ENCODE results near the gene TEKT3.
A peak's percentile ranks its signal among the peaks of the same experiment; 100 is the strongest.

TEKT3 gene

GRCh38 chr17:15381707-15382106, 40.3 kb upstream of the TEKT3 start:
- H3K4me3 ChIP-seq (replicated peaks; ENCODE audit: low read depth, low read length): no peak overlapping the region
- TF ChIP-seq CTCF (IDR thresholded peaks at IDR 0.05; ENCODE audit: low read length, missing control alignments): no peak
- no peak for DNase-seq (ENCODE audit: low read depth)

- no peak for DNase-seq (ENCODE audit: low read depth)
- no peak overlapping the region for H3K4me3 ChIP-seq (replicated peaks; ENCODE audit: low read depth, low read length)
- TF ChIP-seq CTCF (IDR thresholded peaks at IDR 0.05; ENCODE audit: low read length, missing control alignments): no peak
These were observed 39.0 kb upstream of the TEKT3 start for GRCh38 chr17:15380446-15380845.

GRCh38 chr17:15379659-15380058, 38.3 kb upstream of the TEKT3 start:
- no peak overlapping the region for H3K4me3 ChIP-seq (replicated peaks; ENCODE audit: low read depth, low read length)
- DNase-seq (ENCODE audit: low read depth): no peak
- no peak for TF ChIP-seq CTCF (IDR thresholded peaks at IDR 0.05; ENCODE audit: low read length, missing control alignments)

GRCh38 chr17:15378243-15378642, 36.8 kb upstream of the TEKT3 start:
- no peak overlapping the region for H3K4me3 ChIP-seq (replicated peaks; ENCODE audit: low read depth, low read length)
- no peak for DNase-seq (ENCODE audit: low read depth)
- no peak for TF ChIP-seq CTCF (IDR thresholded peaks at IDR 0.05; ENCODE audit: low read length, missing control alignments)

- no peak for TF ChIP-seq CTCF (IDR thresholded peaks at IDR 0.05; ENCODE audit: low read length, missing control alignments)
- peak; percentile 71 for DNase-seq (ENCODE audit: low read depth)
- H3K4me3 ChIP-seq (replicated peaks; ENCODE audit: low read depth, low read length): no peak overlapping the region
These were observed 36.2 kb upstream of the TEKT3 start for GRCh38 chr17:15377616-15378015.

GRCh38 chr17:15377200-15377599, 35.8 kb upstream of the TEKT3 start:
- H3K4me3 ChIP-seq (replicated peaks; ENCODE audit: low read depth, low read length): no peak overlapping the region
- peak; percentile 37 for DNase-seq (ENCODE audit: low read depth)
- no peak for TF ChIP-seq CTCF (IDR thresholded peaks at IDR 0.05; ENCODE audit: low read length, missing control alignments)

GRCh38 chr17:15371376-15372130, 30.2 kb upstream of the TEKT3 start:
- no peak for TF ChIP-seq CTCF (IDR thresholded peaks at IDR 0.05; ENCODE audit: low read length, missing control alignments)
- DNase-seq (ENCODE audit: low read depth): no peak
- H3K4me3 ChIP-seq (replicated peaks; ENCODE audit: low read depth, low read length): no peak overlapping the region

All from fibroblast of pulmonary artery (primary cell).